ENCODE results near the gene ABLIM1. TPM values are rescaled to one million over a fixed set of nuclear protein-coding genes. Genes with fewer than 3 reads are reported as not detected.

ABLIM1 gene
- total RNA-seq, 1 donor from 2014 or later: 39.8 TPM

- H3K4me3 Mint-ChIP-seq: no peak overlapping the region
- no peaks in the 10 kb centered on the region for H3K36me3 Mint-ChIP-seq
- Histone ChIP-seq H3F3A (ENCODE audit: low read depth) (no peaks in the 10 kb centered on the region), H4K20me1 (ENCODE audit: low read depth) (no peaks in the 10 kb centered on the region), H3K4me3 (no peak overlapping the region), H3K79me2 (ENCODE audit: low read depth) (no peaks in the 10 kb centered on the region), H2AFZ (replicated peaks) (no peak overlapping the region), H3K27me3 (no peaks in the 10 kb centered on the region), H3K9me3 (ENCODE audit: low read depth) (peaks cover 7% of the 10 kb centered on the region), H3K9ac (no peak overlapping the region), H3K27ac (no peak overlapping the region), H3K4me2 (peak overlapping the region; percentile 12), H3K36me3 (no peaks in the 10 kb centered on the region), H3K4me1 (peaks cover 26% of the 10 kb centered on the region)
- no peaks in the 10 kb centered on the region for H3K27me3 Mint-ChIP-seq (ENCODE audit: insufficient read depth, low read depth)
- no peak overlapping the region for H3K27ac Mint-ChIP-seq
- DNase-seq (ENCODE audit: low spot score): peak; percentile 29
- peaks cover 7% of the 10 kb centered on the region for H3K9me3 Mint-ChIP-seq
- TF ChIP-seq EZH2phosphoT487 (IDR thresholded peaks at IDR 0.05) (no peak), CTCF (IDR thresholded peaks at IDR 0.05) (no peak)
- H3K4me1 Mint-ChIP-seq: peaks cover 25% of the 10 kb centered on the region
Measured at GRCh38 chr10:114663626-114664025, 5.6 kb upstream of the ABLIM1 start.

DNA sequence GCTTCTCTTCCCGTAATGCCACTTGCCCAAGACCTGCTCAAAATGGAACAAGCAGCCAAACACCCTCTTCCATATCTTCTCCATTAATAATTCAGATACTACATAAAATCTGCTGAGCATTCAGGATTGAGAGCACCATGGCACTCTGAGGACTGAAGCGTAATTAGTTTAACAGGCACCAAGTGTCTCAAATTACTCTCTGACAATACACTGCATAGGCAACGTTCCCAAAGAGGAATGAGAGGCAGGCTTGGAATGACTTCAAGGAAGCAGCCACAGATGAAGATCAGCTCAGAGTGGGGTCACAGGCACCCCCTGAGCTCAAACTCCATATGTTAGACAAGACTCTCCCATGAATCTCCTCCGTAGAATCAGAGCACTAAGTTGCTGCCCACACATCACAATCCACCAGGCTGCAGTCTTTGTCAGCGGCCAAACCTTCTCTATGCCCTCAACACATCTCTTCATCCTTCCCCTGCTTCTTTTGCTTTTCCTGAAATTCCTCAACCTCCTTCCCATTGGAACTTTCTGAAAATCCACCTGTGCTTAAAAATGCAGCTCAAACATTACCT lies 4.7 kb upstream of the ABLIM1 start:
- H3K27ac Mint-ChIP-seq: no peak overlapping the region
- H3K9me3 ChIP-seq (ENCODE audit: low read depth): peaks cover 6% of the 10 kb centered on the region
- H3K4me1 ChIP-seq: peaks cover 24% of the 10 kb centered on the region
- H3K27ac ChIP-seq: no peak overlapping the region
- no peaks in the 10 kb centered on the region for H3K36me3 ChIP-seq
- H3K27me3 Mint-ChIP-seq (ENCODE audit: insufficient read depth, low read depth): no peaks in the 10 kb centered on the region
- H3F3A ChIP-seq (ENCODE audit: low read depth): no peaks in the 10 kb centered on the region
- no peak overlapping the region for H3K9ac ChIP-seq
- H2AFZ ChIP-seq (replicated peaks): no peak overlapping the region
- no peak overlapping the region for H3K4me3 Mint-ChIP-seq
- peaks cover 22% of the 10 kb centered on the region for H3K4me1 Mint-ChIP-seq
- no peaks in the 10 kb centered on the region for H3K79me2 ChIP-seq (ENCODE audit: low read depth)
- H3K9me3 Mint-ChIP-seq: peaks cover 4% of the 10 kb centered on the region
- no peaks in the 10 kb centered on the region for H3K27me3 ChIP-seq
- H3K4me2 ChIP-seq: peak overlapping the region; percentile 12
- H4K20me1 ChIP-seq (ENCODE audit: low read depth): no peaks in the 10 kb centered on the region
- no peak overlapping the region for H3K4me3 ChIP-seq
- H3K36me3 Mint-ChIP-seq: no peaks in the 10 kb centered on the region
- DNase-seq (ENCODE audit: low spot score): peak; percentile 24
- TF ChIP-seq EZH2 (IDR thresholded peaks at IDR 0.05): no peak
- TF ChIP-seq EZH2phosphoT487 (IDR thresholded peaks at IDR 0.05): no peak
- TF ChIP-seq CTCF (IDR thresholded peaks at IDR 0.05): no peak

DNA sequence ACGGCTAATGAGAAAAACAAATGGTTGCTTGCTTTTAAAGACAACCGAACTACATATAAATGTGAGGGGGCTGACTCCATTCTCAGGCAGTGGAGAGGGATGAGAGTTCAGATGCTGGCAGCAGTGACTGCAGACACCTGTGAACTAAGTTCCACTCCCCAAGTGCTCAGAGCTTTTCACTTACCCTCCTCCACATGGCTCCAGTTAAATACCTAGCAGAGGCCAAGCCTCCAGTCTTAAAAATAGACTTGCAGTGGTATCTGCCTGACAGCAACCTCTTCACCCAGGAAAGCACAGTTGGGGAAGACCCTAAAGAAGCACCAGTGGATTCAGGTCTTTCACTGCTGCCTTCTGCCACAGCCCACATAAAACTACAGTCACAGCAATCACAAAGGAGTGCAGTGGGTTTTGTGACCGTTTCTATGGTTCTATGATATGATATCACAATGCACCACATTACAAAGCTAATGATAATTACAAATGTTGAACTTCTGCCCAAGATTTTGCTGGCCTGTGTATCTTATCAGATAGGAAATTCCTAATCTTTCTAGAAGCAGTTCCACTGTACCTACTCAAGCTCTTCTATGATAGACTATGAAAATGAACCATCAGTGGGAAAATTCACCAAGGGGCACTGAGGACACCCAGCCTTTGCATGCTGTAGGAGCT lies 3.3 kb upstream of the ABLIM1 start:
- peaks cover 22% of the 10 kb centered on the region for H3K4me1 Mint-ChIP-seq
- H3F3A ChIP-seq (ENCODE audit: low read depth): no peaks in the 10 kb centered on the region
- no peak overlapping the region for H3K4me3 ChIP-seq
- DNase-seq (ENCODE audit: low spot score): no peak
- H3K9me3 Mint-ChIP-seq: no peaks in the 10 kb centered on the region
- no peak overlapping the region for H3K4me2 ChIP-seq
- H3K79me2 ChIP-seq (ENCODE audit: low read depth): no peaks in the 10 kb centered on the region
- H3K27me3 Mint-ChIP-seq (ENCODE audit: insufficient read depth, low read depth): peaks cover 2% of the 10 kb centered on the region
- no peak overlapping the region for H3K27ac ChIP-seq
- no peak overlapping the region for H3K4me3 Mint-ChIP-seq
- H2AFZ ChIP-seq (replicated peaks): no peak overlapping the region
- H3K9me3 ChIP-seq (ENCODE audit: low read depth): no peaks in the 10 kb centered on the region
- H3K36me3 ChIP-seq: no peaks in the 10 kb centered on the region
- peaks cover 24% of the 10 kb centered on the region for H3K4me1 ChIP-seq
- no peak overlapping the region for H3K9ac ChIP-seq
- H3K27ac Mint-ChIP-seq: no peak overlapping the region
- no peak for TF ChIP-seq EZH2 (IDR thresholded peaks at IDR 0.05)
- TF ChIP-seq EZH2phosphoT487 (IDR thresholded peaks at IDR 0.05): no peak
- TF ChIP-seq CTCF (IDR thresholded peaks at IDR 0.05): no peak
- H3K36me3 Mint-ChIP-seq: no peaks in the 10 kb centered on the region
- H4K20me1 ChIP-seq (ENCODE audit: low read depth): no peaks in the 10 kb centered on the region
- no peaks in the 10 kb centered on the region for H3K27me3 ChIP-seq

Measured in neural progenitor cell (in vitro differentiated cells).